Measurements from ENCODE around the gene EVPL. TPM values are rescaled to one million over a fixed set of nuclear protein-coding genes. Genes with fewer than 3 reads are reported as not detected.
"Not testable (repeated sequence)": the region's sequence is repeated elsewhere in the genome, so short reads cannot be mapped to it uniquely, and the experiment has no call there.

EVPL gene
- polyA plus RNA-seq (ENCODE audit: insufficient read length in 12 of 12), result 10 to 100 TPM in 3 of 12 donors, 1 to 10 TPM in 1, under 1 TPM in 6, not detected in 2; 0.12 to 47.8 (median 0.44) TPM
- long read RNA-seq, donor 1, full-length matches to known transcripts, result 1 of 1 reads
- long read RNA-seq, donor 1, partial matches to known transcripts, result 0 of 1 reads
- long read RNA-seq, donor 1, other reads (novel, unspliced or antisense), result 0 of 1 reads
- long read RNA-seq, donor 2, result 0 reads
- long read RNA-seq, donor 3, result 0 reads
- long read RNA-seq, donor 4, result 0 reads
- long read RNA-seq, donor 5, result 0 reads
- long read RNA-seq, donor 6, result 0 reads
- long read RNA-seq, donor 7, result 0 reads
- long read RNA-seq, donor 8, result 0 reads
- long read RNA-seq, donor 9, full-length matches to known transcripts, result 1 of 1 reads
- long read RNA-seq, donor 9, partial matches to known transcripts, result 0 of 1 reads
- long read RNA-seq, donor 9, other reads (novel, unspliced or antisense), result 0 of 1 reads
- long read RNA-seq, donor 10, result 0 reads
- long read RNA-seq, donor 11, result 0 reads

GRCh38 chr17:76027159-76027839, at the start of gene EVPL:
Gene EVPL, minus strand, starts transcription at chr17:76027306. Its CDS starts 108 bp downstream, at chr17:76027198.
- DNase-seq, result no peak

DNA sequence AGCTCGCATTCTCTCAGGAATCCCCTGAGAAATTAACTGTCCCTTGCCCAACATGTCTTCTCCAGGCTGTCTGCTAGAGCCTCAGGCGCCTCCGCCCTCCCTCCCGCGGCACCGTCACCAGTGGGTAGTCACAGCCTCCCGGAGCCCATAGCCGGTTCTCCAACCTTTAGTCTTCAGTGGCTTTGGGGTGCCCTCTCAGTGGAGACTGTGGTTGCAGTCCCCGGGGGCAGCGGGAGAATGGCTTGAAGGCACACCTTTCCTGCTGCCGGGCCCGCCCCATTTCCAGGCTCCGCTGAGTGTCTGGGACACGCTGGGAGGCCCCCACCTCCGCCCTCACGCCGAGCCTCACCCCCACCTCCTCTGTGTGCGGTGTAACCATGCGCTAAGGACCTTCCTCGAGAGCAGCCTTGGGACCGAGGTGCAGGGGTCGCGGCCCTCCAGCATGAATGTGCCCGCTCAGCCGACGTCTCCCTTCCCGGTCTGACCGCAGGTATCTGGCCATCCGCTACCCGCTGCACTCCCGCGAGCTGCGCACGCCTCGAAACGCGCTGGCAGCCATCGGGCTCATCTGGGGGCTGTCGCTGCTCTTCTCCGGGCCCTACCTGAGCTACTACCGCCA, 49.1 kb upstream of the EVPL start:
- no peak for DNase-seq

DNA sequence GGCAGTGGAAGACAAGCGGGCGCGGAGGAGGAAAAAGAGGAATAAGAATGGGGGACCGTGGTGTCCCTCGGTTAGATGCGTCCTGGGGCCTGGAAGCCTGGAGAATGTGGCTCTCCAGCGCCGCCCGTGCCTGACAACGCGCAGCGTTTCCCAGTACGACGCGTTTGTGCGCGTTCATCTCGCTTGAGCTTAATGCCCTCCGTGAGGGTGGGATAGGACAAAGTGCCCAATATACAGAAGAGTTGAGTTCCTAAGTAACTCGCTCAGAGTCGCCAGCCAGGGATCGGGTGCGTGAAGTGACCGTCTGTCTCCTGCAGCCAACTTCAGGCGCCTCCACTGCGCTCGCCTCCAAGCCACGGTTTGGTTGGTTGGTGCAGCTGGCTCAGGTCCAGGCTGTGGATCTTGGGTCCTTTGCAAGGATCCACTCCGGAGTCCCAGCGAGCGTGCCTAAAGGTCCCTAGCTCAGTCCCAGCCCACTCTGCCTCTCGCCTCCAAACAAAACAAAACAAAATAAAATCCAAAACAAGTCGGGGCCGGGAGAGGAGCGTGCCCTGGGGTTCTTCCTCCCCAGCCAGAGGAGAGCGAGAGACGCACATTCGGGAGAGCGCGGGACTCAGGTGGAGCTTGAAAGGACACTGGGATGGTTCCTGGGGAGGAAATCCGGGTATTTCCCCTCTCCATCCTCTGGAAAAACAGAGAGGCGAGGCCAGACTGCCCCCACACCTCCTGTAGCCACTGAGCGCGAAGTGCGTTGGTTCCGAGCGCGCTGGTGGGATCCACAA, 48.4 kb upstream of the EVPL start:
- no peak for DNase-seq

DNA sequence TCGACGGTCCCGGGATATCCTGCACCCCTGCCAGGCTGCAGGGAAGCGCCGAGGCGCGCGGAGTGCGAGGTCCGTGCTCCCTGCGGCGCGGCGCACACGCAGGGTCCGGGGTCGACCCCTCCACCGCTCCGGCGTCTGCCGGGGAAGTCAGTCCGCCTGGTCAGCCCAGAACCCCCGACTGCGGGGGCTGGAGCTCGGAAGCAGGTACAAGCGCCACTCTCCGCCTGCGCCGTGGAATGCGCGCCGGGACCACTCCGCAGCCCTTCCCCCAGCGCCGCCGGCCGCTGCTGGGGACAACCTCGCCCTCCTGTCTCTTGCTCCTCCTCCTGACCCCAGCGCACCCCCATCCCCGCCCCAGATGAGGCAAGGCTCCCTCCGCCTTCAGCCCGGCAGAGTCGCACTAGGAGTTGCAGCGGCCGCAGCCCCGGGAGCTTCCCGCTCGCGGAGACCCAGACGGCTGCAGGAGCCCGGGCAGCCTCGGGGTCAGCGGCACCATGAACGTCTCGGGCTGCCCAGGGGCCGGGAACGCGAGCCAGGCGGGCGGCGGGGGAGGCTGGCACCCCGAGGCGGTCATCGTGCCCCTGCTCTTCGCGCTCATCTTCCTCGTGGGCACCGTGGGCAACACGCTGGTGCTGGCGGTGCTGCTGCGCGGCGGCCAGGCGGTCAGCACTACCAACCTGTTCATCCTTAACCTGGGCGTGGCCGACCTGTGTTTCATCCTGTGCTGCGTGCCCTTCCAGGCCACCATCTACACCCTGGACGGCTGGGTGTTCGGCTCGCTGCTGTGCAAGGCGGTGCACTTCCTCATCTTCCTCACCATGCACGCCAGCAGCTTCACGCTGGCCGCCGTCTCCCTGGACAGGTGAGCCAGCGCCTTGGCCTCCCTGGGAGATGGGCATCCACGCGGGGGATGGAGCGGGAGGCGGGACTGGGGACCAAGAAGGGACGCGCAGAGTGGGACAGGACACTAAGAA, 47.6 kb upstream of the EVPL start, which contains the start of gene GALR2:
Gene GALR2 (plus strand): TSS at position 392 of the 974 bp plus-strand sequence. CDS start 103 bp downstream, at position 495.
- DNase-seq, result no peak

GRCh38 chr17:76072148-76072858, 45.2 kb upstream of the EVPL start, which contains the start of gene SRP68:
Gene SRP68, minus strand, starts transcription at chr17:76072517. Its CDS starts 26 bp downstream, at chr17:76072491.
- peak; percentile 91 for DNase-seq

DNA sequence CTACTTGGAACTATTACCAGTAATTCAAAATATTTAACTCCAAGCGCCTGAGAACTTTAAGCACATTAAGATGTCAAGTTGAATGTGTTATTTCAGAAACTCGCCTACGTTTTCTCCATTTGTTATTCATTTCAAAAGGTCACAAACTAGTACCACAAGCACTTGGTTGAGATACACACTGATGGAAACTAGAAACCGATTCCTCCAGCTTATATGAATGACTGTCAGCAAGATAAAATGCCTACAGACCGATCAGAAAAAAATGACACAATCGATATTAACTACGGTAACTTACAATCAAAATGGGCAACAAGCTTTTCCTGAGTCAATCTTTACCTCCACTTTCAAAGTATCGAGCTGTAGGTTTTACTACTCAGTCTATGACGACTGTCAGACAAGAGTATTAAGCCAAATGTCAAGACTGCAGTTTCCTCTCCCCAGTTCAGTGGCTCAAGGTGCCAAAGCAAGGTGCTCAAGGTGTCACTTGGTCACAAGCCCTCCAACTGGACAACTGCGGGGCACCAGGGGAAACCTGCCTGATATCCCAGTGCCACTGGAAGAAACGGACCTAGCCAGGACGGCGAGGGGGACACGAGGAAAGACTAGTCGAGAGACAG, 44.5 kb upstream of the EVPL start:
- DNase-seq, result no peak

DNA sequence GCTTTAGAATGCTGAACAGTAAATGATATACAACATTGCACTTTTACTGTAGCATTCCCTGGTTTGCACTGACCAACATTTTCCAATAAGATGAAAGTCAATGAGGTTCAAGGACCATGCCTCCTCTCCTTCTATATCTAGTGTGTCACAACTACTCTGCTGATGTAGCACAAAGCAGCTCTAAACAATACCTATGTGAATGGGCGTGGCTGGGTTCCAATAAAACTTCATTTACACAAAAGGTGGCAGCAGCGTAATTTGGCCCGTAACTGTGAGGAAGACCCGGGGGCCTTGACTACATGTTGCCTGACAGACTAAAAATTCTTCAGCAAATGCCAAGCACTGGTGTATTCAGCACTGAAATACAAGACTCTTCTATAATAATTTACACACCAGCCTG, 38.7 kb upstream of the EVPL start:
- no peak for DNase-seq

DNA sequence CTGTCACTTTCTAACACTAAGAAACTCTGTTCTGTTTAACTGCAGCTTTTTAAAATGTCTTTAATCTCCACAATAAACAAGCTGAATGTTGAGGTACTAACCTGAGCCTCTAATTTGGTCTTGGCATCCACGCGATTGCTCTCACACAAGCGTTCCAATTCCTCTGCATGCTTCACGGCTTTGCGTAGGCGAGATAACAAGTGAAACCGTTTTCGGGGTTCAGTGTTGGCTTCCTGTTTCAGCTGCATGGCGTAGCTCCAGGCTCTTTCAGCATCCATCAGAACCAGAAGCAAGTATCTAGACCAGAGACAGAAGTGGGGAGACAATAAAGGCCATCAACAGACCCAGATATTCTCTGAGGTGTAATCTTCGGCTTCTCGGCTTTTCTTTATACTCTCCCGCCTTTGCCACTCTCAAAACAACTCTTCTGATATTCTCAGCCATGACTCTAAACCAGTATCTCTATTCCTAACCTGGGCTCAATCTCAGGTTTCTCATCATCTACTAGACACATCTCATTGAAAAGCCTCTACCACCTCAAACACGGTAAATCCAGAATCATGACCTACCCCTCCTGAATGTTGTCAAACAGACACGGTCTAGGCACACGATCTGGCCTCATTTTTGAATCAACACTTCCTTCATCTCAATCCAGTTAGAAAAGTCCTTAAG, 36.9 kb upstream of the EVPL start:
- DNase-seq, result no peak

DNA sequence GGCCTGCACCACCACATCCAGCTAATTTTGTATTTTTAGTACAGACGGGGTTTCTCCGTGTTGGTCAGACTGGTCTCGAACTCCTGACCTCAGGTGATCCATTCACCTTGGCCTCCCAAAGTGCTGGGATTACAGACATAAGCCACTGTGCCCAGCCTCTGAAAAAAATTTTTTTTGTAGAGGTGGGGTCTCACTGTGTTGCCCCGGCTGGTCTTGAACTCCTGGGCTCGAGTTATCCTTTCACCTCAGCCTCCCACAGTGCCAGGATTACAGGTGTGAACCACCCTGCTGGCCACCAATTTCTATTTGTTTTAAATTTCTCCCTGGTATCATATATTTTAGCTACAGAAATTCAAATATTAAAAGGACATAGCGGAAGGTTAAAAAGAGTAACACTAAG, 31.2 kb upstream of the EVPL start:
- DNase-seq, result not testable (repeated sequence)

DNA sequence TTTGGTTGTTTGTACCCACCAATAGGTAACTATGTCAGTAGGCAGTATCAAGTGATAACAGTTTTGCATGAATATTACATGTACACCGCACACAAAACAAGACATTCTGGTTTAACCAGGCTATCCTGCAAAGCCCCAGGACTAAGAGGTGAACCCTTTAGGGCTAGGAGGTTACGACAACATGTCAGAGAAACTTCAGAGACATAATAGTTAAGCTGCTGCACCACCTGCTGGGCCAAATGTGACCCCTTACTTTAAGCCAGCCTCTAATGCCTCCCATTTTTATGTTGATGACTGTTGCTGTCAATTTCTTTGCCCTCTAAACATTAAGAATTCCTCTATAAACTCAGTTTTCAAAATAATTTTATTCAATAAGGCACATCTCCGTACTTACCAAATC, 29.8 kb upstream of the EVPL start:
- no peak for DNase-seq

DNA sequence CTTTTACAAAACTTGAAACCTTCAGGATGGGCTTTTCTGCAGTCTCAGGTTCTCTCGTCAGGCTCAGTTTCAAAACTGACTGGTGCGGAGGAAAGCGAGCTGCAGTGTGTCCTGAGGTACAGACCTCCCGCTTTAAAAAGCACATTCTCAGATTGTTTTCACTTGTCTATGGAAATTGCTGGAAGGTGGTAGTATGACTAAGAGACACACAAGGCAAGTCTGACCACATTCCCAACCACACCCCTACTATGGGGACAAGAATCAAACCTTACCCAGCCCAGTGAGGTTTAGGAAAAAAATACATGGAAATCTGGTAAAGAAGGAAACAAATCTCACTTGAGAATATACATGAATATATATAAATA, 27.0 kb upstream of the EVPL start:
- no peak for DNase-seq

- no peak for DNase-seq
Measured at GRCh38 chr17:76053246-76054111, 26.4 kb upstream of the EVPL start.

- DNase-seq, result no peak
Measured at GRCh38 chr17:76051561-76051960, 24.5 kb upstream of the EVPL start.

- DNase-seq, result no peak
Measured at GRCh38 chr17:76050538-76051467, 23.7 kb upstream of the EVPL start.

- DNase-seq, result no peak
Measured at GRCh38 chr17:76049836-76050537, 22.9 kb upstream of the EVPL start.

DNA sequence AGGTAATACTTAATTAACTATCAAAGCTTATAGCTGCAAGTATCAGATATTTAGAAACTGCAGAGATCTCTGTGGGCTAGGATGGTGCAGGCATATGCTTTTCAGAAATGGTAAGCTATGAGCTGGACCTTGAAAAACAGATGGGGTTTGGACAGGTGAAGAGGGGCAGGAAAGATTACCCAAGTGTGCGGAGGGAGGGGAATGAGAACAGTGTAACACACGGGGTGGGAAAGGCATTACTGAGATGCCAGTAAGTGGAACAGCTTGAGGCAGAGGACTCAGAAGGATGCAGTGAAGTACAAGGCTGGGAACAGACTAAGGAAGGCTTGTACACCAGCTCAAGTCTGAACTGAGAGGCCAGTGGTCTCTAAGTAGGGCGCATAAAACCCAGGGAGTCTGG, 22.1 kb upstream of the EVPL start:
- DNase-seq, result no peak

Data from muscle of arm (tissue), 14 donors.